ENCODE measurements around the gene TLE7. TPM values are rescaled to one million over a fixed set of nuclear protein-coding genes. Genes with fewer than 3 reads are reported as not detected.

Gene TLE7
- total RNA-seq, 4 donors from 2014 or later, result not detected

DNA sequence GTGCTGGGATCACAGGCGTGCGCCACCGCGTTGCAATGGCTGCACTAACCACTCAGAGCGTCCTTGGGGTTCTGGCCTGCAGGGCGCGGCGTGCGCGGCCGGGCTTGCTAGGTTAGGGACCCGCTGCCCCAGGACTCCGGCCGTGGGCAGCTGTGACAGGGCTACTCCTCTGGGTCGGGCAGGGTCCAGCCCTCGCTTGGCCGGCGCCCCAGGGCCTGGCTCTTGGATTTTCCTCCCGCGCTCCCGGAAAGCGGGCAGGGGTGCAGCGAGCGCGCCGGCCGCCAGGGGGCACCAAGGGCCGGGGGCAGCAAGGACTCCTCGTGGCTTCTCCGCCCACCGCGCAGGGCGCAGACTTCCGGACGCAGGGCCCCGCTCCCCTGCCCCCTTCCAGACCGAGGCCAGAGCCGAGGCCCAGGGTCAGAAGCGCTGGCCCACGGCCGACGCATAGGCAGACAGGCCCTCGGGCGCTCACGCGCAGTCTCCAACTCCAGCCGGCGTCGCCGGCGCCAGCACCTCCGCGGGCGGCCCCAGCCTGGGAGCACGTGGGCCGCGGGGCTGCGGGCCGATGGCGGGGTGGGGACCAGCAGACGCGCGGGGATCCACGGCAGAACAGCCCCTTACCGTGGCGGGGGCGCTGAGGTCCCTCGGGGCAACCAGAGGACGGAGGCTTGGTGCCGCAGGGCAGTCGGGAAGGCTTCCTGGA lies 355 bp downstream of the TLE7 start:
- no peak for TF ChIP-seq POLR2A (IDR thresholded peaks at IDR 0.05)
- TF ChIP-seq, protein P1, sequence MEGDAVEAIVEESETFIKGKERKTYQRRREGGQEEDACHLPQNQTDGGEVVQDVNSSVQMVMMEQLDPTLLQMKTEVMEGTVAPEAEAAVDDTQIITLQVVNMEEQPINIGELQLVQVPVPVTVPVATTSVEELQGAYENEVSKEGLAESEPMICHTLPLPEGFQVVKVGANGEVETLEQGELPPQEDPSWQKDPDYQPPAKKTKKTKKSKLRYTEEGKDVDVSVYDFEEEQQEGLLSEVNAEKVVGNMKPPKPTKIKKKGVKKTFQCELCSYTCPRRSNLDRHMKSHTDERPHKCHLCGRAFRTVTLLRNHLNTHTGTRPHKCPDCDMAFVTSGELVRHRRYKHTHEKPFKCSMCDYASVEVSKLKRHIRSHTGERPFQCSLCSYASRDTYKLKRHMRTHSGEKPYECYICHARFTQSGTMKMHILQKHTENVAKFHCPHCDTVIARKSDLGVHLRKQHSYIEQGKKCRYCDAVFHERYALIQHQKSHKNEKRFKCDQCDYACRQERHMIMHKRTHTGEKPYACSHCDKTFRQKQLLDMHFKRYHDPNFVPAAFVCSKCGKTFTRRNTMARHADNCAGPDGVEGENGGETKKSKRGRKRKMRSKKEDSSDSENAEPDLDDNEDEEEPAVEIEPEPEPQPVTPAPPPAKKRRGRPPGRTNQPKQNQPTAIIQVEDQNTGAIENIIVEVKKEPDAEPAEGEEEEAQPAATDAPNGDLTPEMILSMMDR (IDR thresholded peaks at IDR 0.05), result peak in 1 of 6 experiments; percentile 28
- H3K9me3 ChIP-seq, result peaks cover 8 to 51% (median 20%) of the 10 kb centered on the region in 3 donors

DNA sequence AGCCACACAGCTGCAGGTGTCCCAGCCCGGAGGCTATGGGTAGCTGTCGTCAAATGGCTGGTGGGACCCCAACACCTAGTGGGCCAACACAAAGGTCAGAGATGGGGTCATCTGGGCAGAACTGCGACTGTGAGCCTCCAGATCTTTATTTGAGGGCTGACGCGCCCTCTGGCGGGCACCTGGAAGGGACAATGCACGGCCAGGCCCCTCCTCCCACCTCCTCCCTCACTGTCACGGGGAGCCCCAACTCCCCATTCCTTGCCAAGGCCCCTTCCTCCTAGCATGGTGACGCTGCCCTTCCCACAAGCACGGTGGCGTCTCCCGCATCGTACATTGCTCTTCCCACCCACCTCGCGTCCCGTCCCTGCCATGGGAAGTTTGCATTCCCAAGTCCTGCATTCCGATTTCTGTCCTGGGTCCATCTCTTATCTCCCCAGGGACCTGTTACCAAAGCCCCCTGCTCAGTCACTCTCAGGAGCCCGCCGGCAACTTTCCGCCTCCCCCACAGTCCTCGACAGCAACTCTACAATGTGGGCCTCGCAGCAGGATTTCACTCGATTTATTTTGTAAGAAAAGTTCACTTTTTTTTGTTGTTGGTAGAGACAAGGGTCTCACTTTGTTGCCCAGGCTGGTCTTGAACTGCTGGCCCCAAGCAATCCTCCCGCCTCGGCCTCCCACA lies 1.0 kb downstream of the TLE7 start:
- H3K9me3 ChIP-seq, result peaks cover 4 to 44% (median 19%) of the 10 kb centered on the region in 3 donors
- no peak for DNase-seq

More for the DNA sequence above, 355 bp downstream of the TLE7 start:
- 51% methylated on average over 14 of the region's 71 CpGs; no CpG with 5 or more reads in 1 of the 2 donors for WGBS, 2 donors
- no peak for DNase-seq
- no peak overlapping the region for H3K4me3 ChIP-seq
- H3K27ac ChIP-seq, result no peak overlapping the region
- peaks cover 0 to 20% (median 0%) of the 10 kb centered on the region in 4 donors for H3K27me3 ChIP-seq
- H3K36me3 ChIP-seq, result no peaks in the 10 kb centered on the region
- intact Hi-C loops (cut with DNase I), result no loop called here
- H3K4me1 ChIP-seq, result no peaks in the 10 kb centered on the region

DNA sequence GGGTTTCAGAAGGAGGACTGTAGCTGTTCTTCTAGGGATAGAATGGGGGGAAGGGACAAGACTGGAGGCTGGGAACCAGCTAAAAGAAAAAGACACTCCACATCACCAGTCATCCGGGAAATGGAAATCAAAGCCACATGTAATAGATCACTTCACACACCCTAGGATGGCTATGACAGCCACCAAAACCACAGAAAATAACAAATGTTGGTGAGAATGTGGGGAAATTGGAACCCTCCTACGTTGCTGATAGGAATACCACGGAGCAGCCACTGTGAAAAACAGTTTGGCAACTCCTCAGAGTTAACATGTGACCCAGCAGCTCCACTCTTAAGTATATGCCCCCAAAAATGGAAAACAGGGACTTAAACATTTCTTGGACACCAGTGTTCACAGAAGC lies 2.3 kb downstream of the TLE7 start:
- Histone ChIP-seq H3K27me3 (peaks cover 0 to 20% (median 0%) of the 10 kb centered on the region in 4 donors), H3K9me3 (peaks cover 0 to 33% (median 10%) of the 10 kb centered on the region in 3 donors), H3K4me1 (no peaks in the 10 kb centered on the region), H3K36me3 (no peaks in the 10 kb centered on the region), H3K4me3 (no peak overlapping the region), H3K27ac (no peak overlapping the region)
- TF ChIP-seq POLR2A (IDR thresholded peaks at IDR 0.05), result no peak
- TF ChIP-seq, protein P1 (IDR thresholded peaks at IDR 0.05), result no peak
- no peak for DNase-seq
- 36 to 48% methylated on average over 3 of the region's 3 CpGs for WGBS, 2 donors
- intact Hi-C loops (cut with DNase I), result no loop called here

More for the DNA sequence above, 1.0 kb downstream of the TLE7 start:
- H3K27me3 ChIP-seq, result peaks cover 0 to 20% (median 0%) of the 10 kb centered on the region in 4 donors
- no peaks in the 10 kb centered on the region for H3K36me3 ChIP-seq
- intact Hi-C loops (cut with DNase I), result no loop called here
- H3K27ac ChIP-seq, result no peak overlapping the region
- 70 to 78% methylated on average over 21 to 25 of the region's 25 CpGs for WGBS, 2 donors
- H3K4me1 ChIP-seq, result no peaks in the 10 kb centered on the region
- TF ChIP-seq, protein P1 (IDR thresholded peaks at IDR 0.05), result no peak
- TF ChIP-seq POLR2A (IDR thresholded peaks at IDR 0.05), result no peak
- no peak overlapping the region for H3K4me3 ChIP-seq

DNA sequence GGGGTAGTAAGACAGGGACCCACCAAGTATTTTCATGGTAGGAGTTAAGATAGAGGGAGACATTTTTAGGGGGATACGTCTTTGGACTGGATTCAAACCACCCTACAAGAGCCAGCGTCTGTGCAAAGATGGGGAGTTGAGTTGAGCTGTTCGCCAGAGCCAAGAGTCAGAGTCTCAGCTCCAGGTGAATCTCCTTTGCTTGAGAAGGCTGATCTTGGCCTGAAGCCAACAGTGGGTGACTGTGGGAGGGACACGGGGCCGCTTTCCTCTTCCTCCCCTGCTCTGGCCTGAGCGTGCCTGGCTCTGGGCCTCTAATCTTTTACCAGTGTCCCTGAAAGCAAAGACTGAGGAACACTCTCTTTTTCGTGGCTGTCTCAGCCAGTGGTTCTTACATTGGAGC lies 5.4 kb downstream of the TLE7 start:
- Histone ChIP-seq H3K9me3 (peaks cover 0 to 2% (median 0%) of the 10 kb centered on the region in 3 donors), H3K27me3 (peaks cover 0 to 16% (median 0%) of the 10 kb centered on the region in 4 donors), H3K27ac (no peak overlapping the region), H3K36me3 (no peaks in the 10 kb centered on the region), H3K4me3 (no peak overlapping the region), H3K4me1 (no peaks in the 10 kb centered on the region)
- DNase-seq, result no peak
- 74 to 77% methylated on average over 5 of the region's 7 CpGs for WGBS, 2 donors
- TF ChIP-seq, protein P1 (IDR thresholded peaks at IDR 0.05), result no peak
- TF ChIP-seq POLR2A (IDR thresholded peaks at IDR 0.05), result no peak
- intact Hi-C loops (cut with DNase I), result no loop called here

DNA sequence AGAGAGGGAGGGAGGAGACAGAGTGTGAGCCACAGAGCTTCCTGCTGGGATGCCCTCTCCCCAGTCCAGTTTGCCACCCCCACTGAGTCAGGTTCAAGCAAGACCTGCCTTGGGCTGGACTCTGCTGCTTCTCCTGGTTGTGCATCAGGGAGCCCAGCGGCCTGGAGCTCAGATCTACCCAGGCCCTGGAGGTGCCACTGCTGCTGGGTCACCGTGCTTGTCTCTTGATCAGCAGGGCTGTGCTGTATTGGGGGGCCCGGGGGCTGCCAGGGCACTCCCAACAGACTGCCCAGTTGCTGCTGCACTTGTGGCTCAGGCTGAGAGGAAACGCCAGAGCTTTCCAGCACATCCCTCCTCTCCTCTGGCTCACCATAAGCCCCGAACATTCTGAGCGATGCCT lies 8.9 kb downstream of the TLE7 start:
- H3K27ac ChIP-seq, result no peak overlapping the region
- no peaks in the 10 kb centered on the region for H3K9me3 ChIP-seq
- no peaks in the 10 kb centered on the region for H3K36me3 ChIP-seq
- TF ChIP-seq POLR2A (IDR thresholded peaks at IDR 0.05), result no peak
- TF ChIP-seq, protein P1 (IDR thresholded peaks at IDR 0.05), result no peak
- intact Hi-C loops (cut with DNase I), result no loop called here
- DNase-seq, result no peak
- H3K4me1 ChIP-seq, result no peaks in the 10 kb centered on the region
- H3K27me3 ChIP-seq, result peaks cover 0 to 18% (median 0%) of the 10 kb centered on the region in 4 donors
- 60% methylated on average over 5 of the region's 6 CpGs; no CpG with 5 or more reads in 1 of the 2 donors for WGBS, 2 donors
- H3K4me3 ChIP-seq, result no peak overlapping the region
